Ecto neural progenitor cell (in vitro differentiated cells): ENCODE results near the gene RHPN2.
"Not testable (repeated sequence)": the region's sequence is repeated elsewhere in the genome, so short reads cannot be mapped to it uniquely, and the experiment has no call there.

ENCODE experiments used
- DNase-seq: peaks from one replicate; pipeline ENCODE4 v3.0.0-alpha.2; 2018; ENCODE audit warnings: low spot score

RHPN2 gene

GRCh38 chr19:32976223-32976805 is 88.4 kb downstream of the RHPN2 start:
- peak; percentile 57 for DNase-seq

- DNase-seq, result peak; percentile 100
Observed at GRCh38 chr19:32971715-32972540, 92.8 kb downstream of the RHPN2 start, which contains the start of the genes CEP89 and FAAP24. CEP89 (minus strand) TSS chr19:32971958; CDS start chr19:32971874, 84 bp downstream. FAAP24 (plus strand) TSS chr19:32972242; CDS start chr19:32973197, 955 bp downstream.

- DNase-seq, result no peak
Observed at GRCh38 chr19:32971012-32971595, 93.6 kb downstream of the RHPN2 start.

- DNase-seq, result no peak
Observed at GRCh38 chr19:32969549-32969948, 95.1 kb downstream of the RHPN2 start.

GRCh38 chr19:32966750-32967149 is 97.9 kb downstream of the RHPN2 start:
- DNase-seq, result no peak

GRCh38 chr19:32945260-32945659 is 119.4 kb downstream of the RHPN2 start:
- no peak for DNase-seq

- DNase-seq, result not testable (repeated sequence)
Observed at GRCh38 chr19:32941273-32941672, 123.4 kb downstream of the RHPN2 start.

- no peak for DNase-seq
Observed at GRCh38 chr19:32936065-32936464, 128.6 kb downstream of the RHPN2 start.

- no peak for DNase-seq
Observed at GRCh38 chr19:32935629-32936028, 129.1 kb downstream of the RHPN2 start.

- DNase-seq, result no peak
Observed at GRCh38 chr19:32933571-32933970, 131.1 kb downstream of the RHPN2 start.

GRCh38 chr19:32930567-32930966 is 134.1 kb downstream of the RHPN2 start:
- DNase-seq, result no peak

- DNase-seq, result no peak
Observed at GRCh38 chr19:32928806-32929205, 135.9 kb downstream of the RHPN2 start.
